HEK293T (cell line): ENCODE results near the gene ZNF821.

Source experiments
- BHLHE40 ChIP-seq: fragments of 450-650 bp; IDR thresholded peaks from 2 replicates; pipeline ENCODE4 v1.6.1; 2016; ENCODE audit warnings: mild to moderate bottlenecking, moderate library complexity, borderline replicate concordance
- FOXK2 ChIP-seq: fragments of 450-650 bp; IDR thresholded peaks from 2 replicates; pipeline ENCODE4 v1.6.1; 2016; ENCODE audit warnings: mild to moderate bottlenecking
- FOXM1 ChIP-seq: fragments of 450-650 bp; IDR thresholded peaks from 2 replicates; pipeline ENCODE4 v1.6.1; 2017; ENCODE audit warnings: mild to moderate bottlenecking, borderline replicate concordance
- L3MBTL2 ChIP-seq: fragments of 450-650 bp; conservative IDR thresholded peaks from 2 replicates; pipeline ENCODE4 v1.6.1; 2016; ENCODE audit warnings: mild to moderate bottlenecking
- LEF1 ChIP-seq: fragments of 450-650 bp; IDR thresholded peaks from 2 replicates; pipeline ENCODE4 v1.6.1; 2017; ENCODE audit warnings: mild to moderate bottlenecking, borderline replicate concordance
- SUZ12 ChIP-seq: fragments of 450-650 bp; IDR thresholded peaks from 2 replicates; pipeline ENCODE4 v1.6.1; 2016; ENCODE audit warnings: mild to moderate bottlenecking

- TF ChIP-seq FOXM1 (no peak), BHLHE40 (no peak), LEF1 (no peak), SUZ12 (no peak), L3MBTL2 (no peak), FOXK2 (no peak)
Measured at GRCh38 chr16:71927383-71927782, 43.4 kb upstream of the ZNF821 start.
